ENCODE measurements around the gene TNFRSF6B.

DNA sequence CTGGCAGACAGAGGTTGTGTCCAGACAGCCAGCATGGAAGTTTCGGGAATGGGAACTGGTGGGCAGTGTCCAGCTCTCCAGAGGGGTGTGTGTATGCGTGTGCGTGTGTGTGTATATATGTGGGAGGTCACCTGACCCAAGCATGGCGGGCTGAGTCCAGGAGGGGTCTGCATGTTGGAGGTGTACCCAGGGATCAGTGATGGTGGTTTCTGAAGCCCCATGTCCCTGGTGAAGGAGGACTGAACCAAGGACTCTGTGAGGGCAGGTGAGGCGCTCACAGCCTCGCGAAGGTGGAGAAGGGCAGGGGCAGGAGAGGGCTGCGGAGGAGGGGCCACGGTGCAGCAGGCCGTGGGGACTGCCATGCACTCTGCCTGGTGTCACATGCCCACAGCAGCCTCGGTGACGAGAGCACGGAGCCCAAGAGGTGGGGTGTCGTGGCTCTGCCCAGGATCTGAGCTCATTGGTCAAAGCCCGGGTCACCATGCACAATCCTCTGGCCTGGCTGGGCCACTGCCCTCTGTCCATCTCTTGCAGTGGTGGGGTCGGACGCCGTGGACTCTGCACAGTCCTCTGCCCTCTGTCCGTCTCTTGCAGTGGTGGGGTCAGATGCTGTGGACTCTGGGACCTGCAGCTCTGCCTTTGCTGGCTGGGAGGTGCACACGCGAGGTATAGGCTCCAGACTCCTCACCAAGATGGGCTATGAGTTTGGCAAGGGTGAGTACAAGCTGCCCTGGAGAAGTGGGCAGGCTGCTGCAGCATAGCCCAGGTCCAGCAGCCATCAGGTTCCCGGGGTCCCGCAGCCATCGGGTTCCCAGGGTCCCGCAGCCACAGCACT, 37.9 kb downstream of the TNFRSF6B start:
- TF ChIP-seq REST (IDR thresholded peaks at IDR 0.05; ENCODE audit: insufficient read depth in 1 of 2, low read depth in 2 of 2, low read length in 2 of 2) (no peak), POLR2AphosphoS5 (IDR thresholded peaks at IDR 0.05; ENCODE audit: low read depth, low read length) (no peak), SIN3A (IDR thresholded peaks at IDR 0.05; ENCODE audit: borderline replicate concordance, insufficient read depth, low read length) (no peak), TAF1 (IDR thresholded peaks at IDR 0.05; ENCODE audit: borderline replicate concordance, insufficient read depth, low read length) (no peak), FOXP2 (optimal IDR thresholded peaks at IDR 0.05; ENCODE audit: borderline replicate concordance, extremely low read depth, extremely low read length, insufficient read depth) (no peak)

Measured in PFSK-1 (cell line).